Sigmoid colon (tissue), 4 donors: ENCODE measurements around the gene GOLGA6C.

Experiments
- CTCF ChIP-seq, 4 experiments: fragments of 450-650 bp in 3 of 4; fragments of 200-600 bp in 1 of 4; IDR thresholded peaks; one replicate each; pipeline ENCODE4 v1.5.1; 2016 to 2019; ENCODE audit warnings: antibody characterized with exemption in 4 of 4, mild to moderate bottlenecking in 3 of 4, moderate library complexity in 2 of 4
- EP300 ChIP-seq, 4 donors: sonication (generic); formaldehyde crosslinking; IDR thresholded peaks; one replicate each; pipeline ENCODE4 v1.6.1; 2017; ENCODE audit warnings: antibody characterized with exemption in 4 of 4
- POLR2AphosphoS5 ChIP-seq, 4 donors: sonication (generic); formaldehyde crosslinking; IDR thresholded peaks; one replicate each; pipeline ENCODE4 v1.6.1; 2017; ENCODE audit warnings: antibody characterized with exemption in 4 of 4

- TF ChIP-seq CTCF (IDR thresholded peaks at IDR 0.05) (no peak), EP300 (IDR thresholded peaks at IDR 0.05) (no peak), POLR2AphosphoS5 (IDR thresholded peaks at IDR 0.05) (no peak)
Measured at GRCh38 chr15:75306188-75306587, 48.1 kb downstream of the GOLGA6C start.
